GM18873 (cell line): ENCODE measurements around the gene MRPL24.

Source experiments
- ATAC-seq: cut with Tn5 transposase; IDR thresholded peaks from one replicate; pipeline ENCODE4 v1.9.1; 2021; ENCODE audit warnings: mild to moderate bottlenecking, moderate library complexity, moderate number of reproducible peaks; ENCODE audit not compliant: unreplicated experiment, low FRiP score

MRPL24 gene

GRCh38 chr1:156694690-156694962, 46.3 kb downstream of the MRPL24 start:
- no peak for ATAC-seq

GRCh38 chr1:156693848-156694689, 46.8 kb downstream of the MRPL24 start:
- no peak for ATAC-seq

- ATAC-seq = no peak
Observed at GRCh38 chr1:156692925-156693847, 47.7 kb downstream of the MRPL24 start.

- ATAC-seq = no peak
Observed at GRCh38 chr1:156692441-156692924, 48.4 kb downstream of the MRPL24 start.

- no peak for ATAC-seq
Observed at GRCh38 chr1:156691665-156692440, 49.0 kb downstream of the MRPL24 start.

GRCh38 chr1:156691191-156691590, 49.7 kb downstream of the MRPL24 start:
- ATAC-seq = no peak

GRCh38 chr1:156690675-156691036, 50.2 kb downstream of the MRPL24 start:
- no peak for ATAC-seq

- no peak for ATAC-seq
Observed at GRCh38 chr1:156689953-156690674, 50.8 kb downstream of the MRPL24 start.

GRCh38 chr1:156689035-156689952, 51.6 kb downstream of the MRPL24 start:
- no peak for ATAC-seq
